Islet precursor cell (in vitro differentiated cells): Measurements from ENCODE around the gene KLHDC1.

Experiments used
- DNase-seq: peaks from one replicate; pipeline ENCODE4 v3.0.0-alpha.2; 2018

The KLHDC1 gene

DNA sequence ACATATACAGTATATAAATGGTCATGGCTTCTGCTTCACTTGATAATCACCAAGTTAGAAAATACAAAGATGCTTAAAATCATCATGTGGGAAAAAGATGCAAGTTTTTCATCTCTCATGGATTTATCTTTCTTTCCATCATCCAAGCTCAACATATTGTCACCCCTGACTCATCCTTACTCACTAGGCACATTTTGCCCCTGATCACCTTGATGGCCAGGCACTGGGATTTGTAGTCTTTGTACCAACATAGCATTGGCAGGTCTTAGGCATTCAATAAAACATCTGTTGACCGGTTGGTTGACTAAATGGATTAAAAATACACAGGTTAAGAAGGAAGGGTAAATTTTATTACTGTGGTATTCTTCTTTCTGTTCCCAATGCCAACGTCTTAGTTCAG, 103.1 kb downstream of the KLHDC1 start:
- DNase-seq: no peak
